HG02588 (cell line): Measurements from ENCODE around the gene MALSU1.
"Not testable (repeated sequence)": the region's sequence is repeated elsewhere in the genome, so short reads cannot be mapped to it uniquely, and the experiment has no call there.

Source experiments
- ATAC-seq: cut with Tn5 transposase; IDR thresholded peaks from one replicate; pipeline ENCODE4 v1.9.1; 2021; ENCODE audit warnings: mild to moderate bottlenecking, moderate library complexity; ENCODE audit not compliant: unreplicated experiment

MALSU1 gene

DNA sequence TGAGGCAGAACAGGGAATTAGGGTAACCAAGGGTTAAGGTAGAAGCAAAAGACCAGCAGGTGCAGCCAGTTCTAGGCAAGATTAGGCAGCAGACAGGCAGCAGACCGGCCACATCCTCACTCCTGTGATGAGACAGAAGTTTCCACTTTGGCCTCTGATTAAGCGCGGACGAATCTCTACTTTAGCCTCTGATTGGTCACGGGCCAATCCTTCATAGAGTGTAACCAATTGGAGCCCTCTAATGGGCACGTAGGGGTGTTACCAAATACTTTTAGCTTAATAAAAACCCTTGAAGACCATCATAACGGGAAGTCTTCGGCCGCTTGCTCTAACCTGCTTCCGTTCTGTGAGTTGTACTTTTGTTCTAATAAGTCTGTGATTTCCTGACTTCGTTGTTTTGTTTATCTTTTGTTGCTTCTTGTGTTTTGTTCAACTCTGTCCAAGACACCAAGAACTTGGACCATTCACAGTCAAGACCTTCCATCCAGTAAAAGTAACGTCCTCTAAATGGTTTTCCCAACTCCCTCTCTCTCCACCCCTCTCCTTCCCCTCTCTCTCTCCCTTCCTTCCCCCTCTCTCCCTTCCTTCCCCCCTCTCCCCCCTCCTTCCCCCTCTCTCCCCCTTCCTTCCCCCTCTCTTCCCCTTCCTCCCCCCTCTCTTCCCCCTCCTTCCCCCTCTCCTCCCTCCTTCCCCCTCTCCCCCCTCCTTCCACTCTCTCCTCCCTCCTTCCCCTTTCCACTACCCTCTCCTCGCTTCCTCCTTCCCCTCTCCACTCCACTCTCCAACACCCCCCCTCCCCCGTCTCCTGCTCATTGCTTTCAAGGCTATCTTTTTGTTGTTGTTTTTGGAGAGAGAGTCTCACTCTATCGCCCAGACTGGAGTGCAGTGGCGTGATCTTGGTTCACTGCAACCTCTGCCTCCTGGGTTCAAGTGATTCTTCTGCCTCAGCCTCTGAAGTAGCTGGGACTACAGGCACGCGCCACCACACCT lies 13.2 kb upstream of the MALSU1 start:
- ATAC-seq, result no peak

DNA sequence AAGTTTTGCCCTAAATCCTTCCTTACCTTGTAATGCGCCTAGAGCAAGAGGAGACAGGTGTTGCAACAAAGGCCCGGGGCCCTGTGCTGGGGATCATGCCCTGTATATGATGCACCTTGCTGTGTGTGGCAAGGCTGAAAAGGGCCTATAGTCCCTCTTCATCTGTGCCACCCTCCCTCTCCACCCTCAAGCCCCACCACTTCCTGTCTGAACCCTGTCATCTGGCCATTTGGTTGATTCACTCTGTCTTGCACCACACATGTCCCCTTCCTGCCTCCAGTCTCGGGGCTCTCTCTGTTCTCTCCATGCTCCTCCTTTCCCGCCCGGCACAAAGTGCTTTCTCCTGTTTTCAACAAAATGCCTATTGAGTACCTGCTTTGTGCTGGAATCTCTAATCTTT lies 11.5 kb upstream of the MALSU1 start:
- ATAC-seq, result no peak

DNA sequence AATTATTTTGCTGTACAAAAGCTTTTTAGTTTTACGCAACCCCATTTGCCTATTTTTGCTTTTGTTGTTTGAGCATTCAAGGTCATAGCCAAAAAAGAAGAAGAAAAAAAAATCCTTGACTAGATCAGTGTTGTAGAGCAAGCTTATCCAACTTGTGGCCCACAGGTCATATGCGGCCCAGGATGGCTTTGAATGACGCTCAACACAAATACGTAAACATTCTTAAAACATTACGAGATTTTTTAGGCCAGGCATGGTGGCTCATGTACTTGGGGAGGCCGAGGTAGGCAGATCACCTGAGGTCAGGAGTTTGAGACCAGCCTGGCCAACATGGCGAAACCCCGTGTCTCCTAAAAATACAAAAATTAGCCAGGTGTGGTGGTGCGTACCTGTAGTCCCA lies 8.1 kb upstream of the MALSU1 start:
- no peak for ATAC-seq

DNA sequence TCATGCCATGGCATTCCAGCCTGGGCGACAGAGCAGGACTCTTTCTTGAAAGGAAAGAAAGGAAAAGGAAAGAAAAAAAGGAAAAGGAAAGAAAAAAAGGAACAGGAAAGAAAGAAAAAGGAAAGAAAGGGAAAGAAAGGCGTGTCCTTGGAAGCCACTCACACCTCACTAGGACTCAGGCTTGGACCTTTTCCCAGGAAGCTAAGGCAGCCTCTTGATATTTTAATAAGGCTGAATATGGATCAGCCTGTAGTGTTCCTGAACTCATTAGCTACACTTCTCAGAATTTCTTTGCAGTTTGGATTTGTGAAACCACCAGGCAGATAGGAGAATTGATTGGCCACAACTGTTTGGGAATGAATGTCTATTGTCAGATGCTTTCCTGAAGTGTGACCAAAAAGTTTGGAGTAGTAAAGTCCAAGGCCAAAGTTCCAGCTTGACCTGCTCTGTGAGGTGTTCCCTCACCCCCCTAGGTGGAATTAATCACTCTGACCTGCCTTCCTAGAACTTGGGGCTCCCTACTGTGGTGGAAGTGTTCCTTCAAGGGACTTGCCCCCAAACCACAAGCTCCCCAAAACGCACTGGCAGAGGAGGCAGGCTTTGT lies 7.1 kb upstream of the MALSU1 start:
- no peak for ATAC-seq

DNA sequence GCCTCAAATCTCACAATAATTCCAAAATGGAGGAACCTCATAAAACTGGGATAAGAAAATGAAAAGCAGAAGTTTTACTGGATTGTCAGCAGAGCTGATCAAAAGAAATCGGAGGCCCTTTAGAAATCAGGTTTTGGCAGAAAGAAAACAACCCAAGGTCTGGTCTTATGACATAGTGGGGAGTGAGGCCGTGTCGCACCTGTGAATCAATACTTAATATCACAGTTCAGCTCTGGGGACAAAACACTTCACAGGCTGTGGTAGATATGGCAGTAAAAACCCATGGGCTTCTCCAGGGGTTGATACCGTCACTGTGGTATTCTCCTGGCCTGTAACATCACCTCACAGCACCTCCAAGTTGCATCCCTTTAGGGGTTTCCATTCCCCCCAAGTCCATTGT lies 6.5 kb upstream of the MALSU1 start:
- ATAC-seq, result no peak

DNA sequence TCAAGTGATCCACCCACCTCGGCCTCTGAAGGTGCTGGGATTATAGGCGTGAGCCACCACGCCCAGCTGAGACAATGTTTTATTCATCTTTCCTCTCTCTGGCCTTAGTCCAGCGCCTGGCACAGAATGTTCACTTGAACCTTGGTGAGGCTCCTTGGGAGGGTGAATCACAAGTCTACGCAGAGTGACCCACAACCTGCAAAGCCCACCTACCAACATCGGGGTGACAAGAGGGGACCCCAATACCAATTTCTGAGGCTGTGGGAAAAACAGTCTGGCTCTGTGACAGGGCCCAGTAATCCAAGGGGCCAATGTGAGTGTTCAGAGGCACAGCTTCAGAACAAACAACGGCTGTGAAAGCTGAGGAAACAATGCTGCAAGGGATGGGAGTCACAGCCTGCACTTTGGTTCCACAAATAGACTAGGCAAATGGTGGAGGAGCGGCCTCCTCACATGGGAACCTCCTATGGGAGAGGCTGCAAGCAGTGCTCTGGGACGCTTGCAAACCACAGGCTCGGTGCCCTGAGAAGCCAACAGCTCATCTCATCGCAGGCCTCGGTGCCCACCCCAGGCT lies 5.6 kb upstream of the MALSU1 start:
- no peak for ATAC-seq

DNA sequence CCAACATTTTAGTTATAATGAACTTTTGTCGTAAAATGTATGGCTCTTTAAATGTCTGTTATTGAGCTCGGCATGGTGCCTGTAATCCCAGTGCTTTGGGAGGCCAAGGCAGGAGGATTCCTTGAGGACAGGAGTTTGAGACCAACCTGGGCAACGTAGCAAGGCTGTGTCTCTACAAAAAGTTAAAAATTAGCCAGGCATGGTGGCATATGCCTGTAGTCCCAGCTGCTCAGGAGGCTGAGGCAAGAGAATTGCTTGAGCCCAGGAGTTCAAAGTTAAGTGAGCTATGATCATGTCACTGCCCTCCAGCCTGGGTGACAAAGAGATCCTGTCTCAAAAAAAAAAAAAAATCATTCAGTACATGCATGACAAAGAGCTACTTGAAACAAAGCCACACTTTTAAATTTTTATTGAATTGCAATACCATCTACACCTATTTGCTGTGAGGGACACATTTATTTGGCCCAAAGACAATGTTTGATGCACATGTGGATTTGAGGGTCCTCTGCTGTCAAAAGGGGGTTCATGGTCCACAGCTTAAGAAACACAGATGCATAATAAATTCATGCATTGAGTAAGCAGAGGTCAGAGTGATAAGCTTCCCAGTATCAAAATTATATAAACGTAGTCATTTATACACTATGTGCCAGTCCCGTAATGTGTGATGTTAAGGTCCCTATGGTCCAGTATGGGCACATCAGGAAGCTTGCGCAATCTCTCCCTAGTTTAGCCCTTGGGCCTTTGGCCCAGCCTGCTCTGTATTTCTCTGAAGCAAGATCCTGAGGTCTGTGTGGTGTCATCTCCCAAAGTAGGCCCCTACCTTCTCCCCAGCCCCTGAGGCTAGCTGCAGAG lies 4.4 kb upstream of the MALSU1 start:
- ATAC-seq, result no peak

DNA sequence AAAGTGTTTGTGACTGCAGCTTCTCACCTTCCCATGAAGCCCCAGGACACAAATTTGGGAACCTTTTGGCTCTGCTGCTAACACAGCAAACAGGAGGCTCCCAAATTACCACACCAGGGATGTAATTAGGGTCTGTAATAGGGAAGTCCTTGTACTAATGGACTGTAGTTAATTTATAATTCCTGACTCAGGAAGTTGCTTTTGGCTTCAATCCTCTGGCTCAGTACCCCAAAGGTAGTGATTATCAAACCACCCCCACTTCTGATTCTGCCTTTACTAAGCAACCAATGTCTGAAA lies 3.8 kb upstream of the MALSU1 start:
- ATAC-seq, result no peak

DNA sequence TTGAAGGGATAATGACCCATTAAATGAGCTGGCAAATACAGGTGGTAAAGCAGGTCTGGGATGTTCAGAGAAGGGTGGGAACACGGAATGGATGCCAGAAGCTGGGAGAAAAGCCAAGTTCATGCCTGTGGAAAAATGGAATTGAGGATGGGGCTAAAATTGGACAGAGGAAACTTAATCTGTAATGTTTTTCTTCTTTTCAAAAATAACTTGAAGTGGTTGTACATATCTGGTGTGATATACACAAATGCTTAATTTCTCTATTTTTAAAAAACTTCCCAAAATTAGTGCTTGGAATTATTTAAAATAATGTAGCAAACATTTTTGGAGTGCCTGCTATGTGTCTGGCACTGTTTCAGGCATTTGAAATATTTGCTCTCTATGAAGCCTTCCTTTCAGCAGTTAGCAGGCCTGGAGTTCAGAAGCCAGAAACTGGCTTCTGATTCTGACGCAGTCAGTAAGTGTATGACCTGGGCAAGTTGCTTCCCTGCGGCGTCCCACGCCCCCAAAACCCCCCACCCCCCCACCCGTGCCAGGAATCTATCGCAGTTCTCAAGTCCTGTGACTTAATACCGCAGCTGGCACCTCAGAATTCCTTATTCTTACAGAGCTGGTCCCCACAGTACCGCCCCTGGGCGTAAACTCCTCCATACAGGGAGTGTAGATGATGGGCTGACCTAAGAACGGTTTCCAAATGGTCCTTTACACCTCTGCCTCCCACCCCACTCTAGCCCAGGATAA lies 828 bp upstream of the MALSU1 start:
- ATAC-seq, result no peak

DNA sequence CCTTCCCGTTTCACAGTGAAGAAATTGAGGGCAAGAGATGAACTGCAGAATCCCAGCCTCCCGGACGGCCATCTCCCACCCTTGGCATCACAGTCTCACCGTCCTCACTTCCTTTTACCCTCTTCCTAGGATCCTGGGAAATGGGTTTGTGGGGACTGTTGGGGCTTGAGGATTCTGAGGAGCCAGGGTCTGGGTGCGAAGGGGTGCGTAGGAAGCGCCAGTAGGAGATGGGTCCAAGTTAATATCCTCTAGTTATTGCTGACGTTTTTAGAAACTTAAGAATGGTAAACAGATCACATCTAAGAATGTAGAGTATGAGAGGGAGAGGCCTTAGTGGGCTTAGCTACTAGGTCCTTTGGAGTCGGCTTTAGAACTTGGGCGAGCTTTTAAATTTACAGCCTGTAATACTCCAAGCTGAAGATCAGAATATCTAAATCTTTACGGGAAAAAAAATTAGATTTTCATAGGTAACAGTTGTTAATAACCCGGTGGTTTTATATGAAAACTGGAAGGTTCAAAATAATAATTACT lies 696 bp downstream of the MALSU1 start:
- ATAC-seq, result no peak

DNA sequence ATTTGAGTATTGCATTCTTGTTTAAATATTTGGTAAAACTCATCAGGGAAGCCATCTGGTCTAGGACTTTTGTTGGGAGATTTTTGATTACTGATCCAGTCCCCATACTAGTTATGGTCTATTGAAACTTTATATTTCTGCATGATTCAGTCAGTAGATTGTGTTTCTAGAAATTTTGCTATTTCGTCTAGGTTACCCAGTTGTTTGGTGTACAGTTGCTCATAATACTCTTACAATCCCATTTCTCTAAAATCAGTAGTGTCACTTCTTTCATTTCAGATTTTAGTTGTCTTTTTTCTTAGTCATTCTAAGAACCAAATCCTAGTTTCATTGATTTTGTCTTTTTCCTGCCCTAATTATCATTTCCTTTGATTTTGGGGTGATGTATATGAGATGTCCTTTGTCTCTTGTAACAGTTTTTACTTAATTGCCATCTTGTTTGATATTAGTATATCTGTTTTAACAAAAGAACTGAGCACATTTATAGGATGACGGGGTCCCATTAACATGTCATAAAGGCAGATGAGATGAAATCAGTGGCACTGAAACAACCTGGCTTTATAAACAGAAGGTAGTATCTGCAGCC lies 7.9 kb downstream of the MALSU1 start:
- no peak for ATAC-seq

DNA sequence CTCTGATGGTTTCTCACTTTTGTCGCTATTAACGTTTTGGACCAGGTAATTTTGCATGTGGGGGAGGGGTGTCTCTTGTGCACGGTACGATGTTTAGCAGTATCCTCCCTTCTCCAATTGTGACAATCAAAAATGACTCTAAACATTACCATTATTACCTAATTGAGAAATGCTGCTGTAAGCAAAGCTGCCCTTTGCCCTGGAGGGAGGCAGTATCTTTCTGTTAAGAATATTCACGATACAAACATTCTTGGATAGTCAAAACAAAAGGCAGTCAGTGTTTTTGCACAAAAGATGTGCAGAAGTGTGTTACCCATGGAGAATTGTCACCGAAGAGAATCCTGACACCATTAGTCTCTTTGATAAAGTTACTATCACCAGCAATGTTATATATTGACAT lies 9.6 kb downstream of the MALSU1 start:
- ATAC-seq, result no peak

DNA sequence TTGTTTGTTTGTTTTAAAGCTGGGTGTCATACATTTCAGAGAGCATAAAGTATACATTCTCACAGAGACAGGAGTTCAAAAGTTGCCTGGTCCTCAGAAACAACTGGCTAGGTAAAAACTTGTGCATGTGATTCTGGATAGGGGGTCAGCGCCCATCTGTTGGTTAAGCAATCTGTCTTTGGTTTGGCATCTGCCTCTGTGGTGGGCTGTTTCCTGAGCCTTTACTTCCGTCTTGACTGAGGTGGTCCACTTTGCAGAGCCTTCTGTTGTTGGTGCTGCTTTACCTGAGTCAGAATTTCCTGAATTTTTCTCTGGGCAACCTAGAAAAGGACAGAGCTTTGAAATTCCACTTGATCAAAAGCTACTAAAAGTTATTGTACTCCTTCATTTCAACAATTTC lies 13.0 kb downstream of the MALSU1 start:
- not testable (repeated sequence) for ATAC-seq

DNA sequence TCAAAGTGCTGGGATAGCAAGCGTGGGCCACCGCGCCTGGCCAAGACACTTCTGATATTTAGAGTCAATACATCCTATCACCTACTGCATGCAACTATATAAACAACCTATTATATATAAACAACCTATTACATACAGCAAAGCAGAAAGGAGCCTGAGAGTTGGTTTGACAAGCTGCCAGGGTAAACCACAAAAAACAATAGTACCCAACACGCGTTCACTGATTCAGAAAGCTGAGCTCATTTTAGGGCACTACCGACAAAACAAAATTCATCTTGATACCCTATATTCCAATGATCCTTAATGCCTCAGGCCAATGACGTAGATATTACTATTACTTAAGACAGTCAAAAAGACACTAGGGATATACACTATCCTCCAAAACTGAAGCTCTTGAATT lies 16.2 kb downstream of the MALSU1 start:
- no peak for ATAC-seq

DNA sequence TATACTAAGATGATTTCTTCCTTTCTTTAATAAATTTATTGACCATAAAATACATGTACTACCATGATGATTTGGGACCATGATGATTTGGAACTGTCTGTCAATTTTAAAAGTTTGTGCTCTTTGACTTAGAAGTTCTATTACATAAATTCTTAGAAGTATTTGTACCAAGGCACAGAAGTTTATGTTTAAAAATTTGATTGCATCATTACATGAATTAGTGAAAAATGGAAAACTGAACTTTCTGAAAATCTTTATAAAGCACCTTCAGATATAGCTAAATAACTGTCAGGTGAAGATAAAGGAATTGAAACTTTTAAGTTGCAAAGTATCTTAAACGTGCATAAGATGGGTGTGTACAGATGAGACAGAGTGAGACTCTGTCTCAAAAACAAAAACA lies 32.0 kb downstream of the MALSU1 start:
- ATAC-seq, result no peak

DNA sequence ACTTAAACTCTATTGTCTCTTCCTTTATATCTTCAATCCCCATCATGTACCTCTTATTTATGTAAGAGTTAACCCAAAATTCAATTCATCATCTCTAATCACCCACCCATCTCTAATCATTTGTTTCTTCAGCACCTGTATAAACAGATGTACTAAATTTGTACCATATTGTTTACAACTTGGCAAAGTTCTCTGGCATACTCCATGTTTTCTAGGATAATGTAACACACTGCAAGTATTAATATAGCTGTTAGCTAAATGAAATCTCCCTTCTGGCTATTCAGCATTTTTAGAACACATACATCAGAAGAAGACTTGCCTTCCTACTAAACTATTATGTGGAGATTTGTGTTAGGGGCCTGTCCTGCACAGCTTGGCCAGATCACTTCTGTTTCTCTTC lies 33.1 kb downstream of the MALSU1 start:
- ATAC-seq, result no peak

DNA sequence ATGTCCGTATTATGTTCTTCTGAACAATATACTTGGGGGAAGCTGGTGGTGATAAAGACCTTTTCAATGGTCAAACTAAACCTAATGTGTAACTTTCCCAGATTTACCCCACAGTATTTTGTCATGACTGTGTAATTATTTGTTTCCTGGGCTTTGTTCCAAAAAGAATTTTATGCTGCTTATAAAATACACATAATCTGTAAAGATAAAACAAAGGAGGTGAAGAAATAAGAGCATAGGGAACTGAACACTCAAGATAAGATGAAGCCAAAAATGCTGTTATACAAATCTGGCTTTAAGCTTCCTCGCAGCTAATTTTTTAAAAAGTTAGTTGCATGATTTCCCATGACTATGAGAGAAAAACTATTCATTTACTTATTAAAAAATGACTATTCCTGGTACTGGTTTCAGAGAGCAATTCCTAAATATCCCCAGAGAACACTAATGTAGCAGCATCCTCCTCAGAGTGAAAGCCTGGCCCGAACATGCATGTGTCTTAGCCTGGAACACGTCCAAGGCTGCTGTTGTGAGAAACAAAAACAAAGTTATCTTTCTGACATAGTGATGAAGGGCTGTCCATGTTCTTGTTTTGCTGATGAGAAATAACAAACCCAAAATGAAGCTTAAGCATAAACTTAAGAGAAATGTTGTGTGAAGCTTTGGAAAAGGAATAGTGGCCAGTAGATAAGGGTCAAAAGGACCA lies 33.9 kb downstream of the MALSU1 start:
- no peak for ATAC-seq

DNA sequence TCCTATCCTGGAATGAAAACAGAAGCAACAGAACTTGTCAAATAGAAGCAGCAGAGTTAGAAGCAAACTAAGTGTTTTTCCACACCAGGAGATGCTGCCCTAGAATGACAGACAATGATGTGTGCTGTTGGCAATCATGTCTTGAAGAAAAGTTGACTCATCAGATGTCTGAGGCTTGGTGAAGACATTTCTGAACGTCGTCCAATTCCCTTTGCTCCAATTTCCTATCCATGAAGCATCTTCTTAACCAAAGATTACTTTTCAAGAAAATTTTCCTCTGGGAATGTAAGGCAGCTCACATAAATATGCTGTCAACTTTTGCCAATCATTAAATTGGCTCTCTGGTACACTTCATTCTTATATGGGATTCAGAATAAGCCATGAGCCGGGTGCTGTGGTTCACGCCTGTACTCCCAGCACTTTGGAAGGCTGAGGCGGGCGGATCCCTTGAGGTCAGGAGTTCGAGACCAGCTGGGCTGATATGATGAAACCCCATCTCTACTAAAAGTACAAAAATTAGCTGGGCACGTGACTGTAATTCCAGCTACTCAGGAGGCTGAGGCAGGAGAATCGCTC lies 34.6 kb downstream of the MALSU1 start:
- no peak for ATAC-seq

DNA sequence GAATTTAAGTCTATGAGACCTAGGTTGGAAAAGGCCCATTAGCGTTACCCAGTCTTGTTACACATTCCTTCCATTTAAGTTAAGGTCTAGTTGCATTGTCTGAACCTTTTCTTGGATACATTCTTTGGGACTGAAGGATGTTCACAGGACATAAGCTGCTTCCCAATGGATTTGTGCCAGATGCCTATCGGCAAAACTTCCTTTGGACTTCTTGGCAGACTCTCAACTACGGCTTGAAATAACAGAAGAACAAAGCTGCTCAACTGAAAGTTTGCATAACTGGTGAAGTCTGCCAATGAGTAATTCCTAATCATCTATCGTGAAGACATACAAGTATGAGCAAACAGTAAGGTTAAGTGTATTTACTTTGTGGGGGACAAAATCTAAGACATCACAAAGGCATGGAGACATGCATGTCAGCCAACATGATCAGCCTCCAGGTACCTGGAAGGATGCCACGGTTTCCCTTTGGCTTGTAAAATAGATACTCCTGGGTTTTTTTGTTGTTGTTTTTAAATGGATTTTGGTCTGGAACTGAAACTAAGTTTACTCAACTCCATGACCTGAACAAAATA lies 35.4 kb downstream of the MALSU1 start:
- ATAC-seq, result no peak
